H9 (cell line): Measurements from ENCODE around the gene SOCS6. TPM values are rescaled to one million over a fixed set of nuclear protein-coding genes. Genes with fewer than 3 reads are reported as not detected.

Source experiments
- DNase-seq: peaks from one replicate; pipeline ENCODE4 v3.0.0-alpha.2; 2017
- H2AFZ ChIP-seq: one replicate; pipeline ENCODE4 v1.6.1; 2013; ENCODE audit warnings: mild to moderate bottlenecking, low read length, control low read depth, moderate library complexity
- H2AK5ac ChIP-seq: 2 replicates; pipeline ENCODE4 v1.6.1; 2013; ENCODE audit warnings: low read length, control low read depth, mixed read lengths; ENCODE audit not compliant: insufficient read length
- H2BK120ac ChIP-seq: one replicate; pipeline ENCODE4 v1.6.1; 2013; ENCODE audit warnings: low read depth, mild to moderate bottlenecking, low read length, control low read depth, inconsistent platforms; ENCODE audit not compliant: poor library complexity, severe bottlenecking
- H2BK12ac ChIP-seq: 2 replicates; pipeline ENCODE4 v1.6.1; 2013; ENCODE audit warnings: low read length, control low read depth, mixed read lengths, low read depth; ENCODE audit not compliant: insufficient read length
- H2BK15ac ChIP-seq: 2 replicates; pipeline ENCODE4 v1.6.1; 2013; ENCODE audit warnings: low read depth, low read length, control low read depth
- H2BK20ac ChIP-seq: one replicate; pipeline ENCODE4 v1.6.1; 2013; ENCODE audit warnings: low read depth, mild to moderate bottlenecking, low read length, control low read depth, inconsistent platforms; ENCODE audit not compliant: poor library complexity, severe bottlenecking
- H2BK5ac ChIP-seq: 2 replicates; pipeline ENCODE4 v1.6.1; 2013; ENCODE audit warnings: low read length, control low read depth, mixed read lengths; ENCODE audit not compliant: insufficient read length
- H3K14ac ChIP-seq: 2 replicates; pipeline ENCODE4 v1.6.1; 2013; ENCODE audit warnings: low read length, control low read depth; ENCODE audit not compliant: insufficient read depth
- H3K18ac ChIP-seq: 2 replicates; pipeline ENCODE4 v1.6.1; 2013; ENCODE audit warnings: low read depth, mild to moderate bottlenecking, mixed read lengths, low read length, control low read depth; ENCODE audit not compliant: insufficient read length
- H3K23ac ChIP-seq: 2 replicates; pipeline ENCODE4 v1.6.1; 2013; ENCODE audit warnings: low read length, control low read depth, mixed read lengths, low read depth; ENCODE audit not compliant: insufficient read length
- H3K23me2 ChIP-seq: 2 replicates; pipeline ENCODE4 v1.6.1; 2013; ENCODE audit warnings: low read depth, mild to moderate bottlenecking, mixed read lengths, low read length, control low read depth; ENCODE audit not compliant: insufficient read length, poor library complexity, severe bottlenecking
- H3K27ac ChIP-seq: 2 replicates; pipeline ENCODE4 v1.5.1; 2013; ENCODE audit warnings: low read length, control low read depth, mixed read lengths, low read depth; ENCODE audit not compliant: insufficient read length
- H3K27me3 ChIP-seq: 2 replicates; pipeline ENCODE4 v1.6.1; 2013; ENCODE audit warnings: low read length, control low read depth, inconsistent platforms; ENCODE audit not compliant: insufficient read depth
- H3K4ac ChIP-seq: 2 replicates; pipeline ENCODE4 v1.6.1; 2013; ENCODE audit warnings: low read depth, mild to moderate bottlenecking, control low read depth, inconsistent platforms, low read length, moderate library complexity
- H3K4me1 ChIP-seq: 2 replicates; pipeline ENCODE4 v1.6.1; 2013; ENCODE audit warnings: low read length, control low read depth, inconsistent platforms; ENCODE audit not compliant: insufficient read depth
- H3K4me2 ChIP-seq: 2 replicates; pipeline ENCODE4 v1.6.1; 2013; ENCODE audit warnings: low read length, control low read depth, mixed read lengths; ENCODE audit not compliant: insufficient read length, insufficient read depth
- H3K56ac ChIP-seq: 2 replicates; pipeline ENCODE4 v1.6.1; 2013; ENCODE audit warnings: low read depth, mild to moderate bottlenecking, mixed read lengths, low read length, control low read depth; ENCODE audit not compliant: insufficient read length
- H3K79me1 ChIP-seq: 2 replicates; pipeline ENCODE4 v1.6.1; 2013; ENCODE audit warnings: low read depth, mild to moderate bottlenecking, moderate library complexity, low read length, control low read depth, inconsistent platforms; ENCODE audit not compliant: insufficient read depth, poor library complexity, severe bottlenecking
- H3K79me2 ChIP-seq: 2 replicates; pipeline ENCODE4 v1.6.1; 2013; ENCODE audit warnings: low read length, control low read depth, inconsistent platforms; ENCODE audit not compliant: insufficient read depth
- H3K9ac ChIP-seq: 2 replicates; pipeline ENCODE4 v1.6.1; 2013; ENCODE audit warnings: low read length, control low read depth, mixed read lengths; ENCODE audit not compliant: insufficient read length; ENCODE audit errors: extremely low read depth
- H3K9me3 ChIP-seq: one replicate; pipeline ENCODE4 v1.6.1; 2013; ENCODE audit warnings: low read depth, low read length, inconsistent platforms; ENCODE audit not compliant: control insufficient read depth
- H3T11ph ChIP-seq: one replicate; pipeline ENCODE4 v1.6.1; 2013; ENCODE audit warnings: mild to moderate bottlenecking, low read length, control low read depth, inconsistent platforms
- H4K20me1 ChIP-seq: one replicate; pipeline ENCODE4 v1.6.1; 2013; ENCODE audit not compliant: control insufficient read depth, insufficient read length, insufficient read depth
- H4K5ac ChIP-seq: 2 replicates; pipeline ENCODE4 v1.6.1; 2013; ENCODE audit warnings: low read depth, mild to moderate bottlenecking, mixed read lengths, low read length, control low read depth; ENCODE audit not compliant: insufficient read length
- H4K8ac ChIP-seq: replicated peaks from 2 replicates; pipeline ENCODE4 v1.6.1; 2013; ENCODE audit warnings: low read length, control low read depth, mixed read lengths, low read depth; ENCODE audit not compliant: insufficient read length
- H4K91ac ChIP-seq: 2 replicates; pipeline ENCODE4 v1.6.1; 2013; ENCODE audit warnings: low read depth, mild to moderate bottlenecking, moderate library complexity, mixed read lengths, low read length, control low read depth; ENCODE audit not compliant: insufficient read length
- H3K27ac Mint-ChIP-seq, 3 experiments: 2 replicates in 2 of 3; 3 replicates in 1 of 3; pipeline ENCODE4 v1.8.0; 2020 to 2021; ENCODE audit warnings: mixed read lengths in 3 of 3, mild to moderate bottlenecking in 1 of 3, moderate library complexity in 1 of 3
- H3K27me3 Mint-ChIP-seq: 2 replicates; pipeline ENCODE4 v1.8.0; 2021; ENCODE audit warnings: low read depth, mild to moderate bottlenecking, moderate library complexity, mixed read lengths
- H3K36me3 Mint-ChIP-seq, 3 experiments: 2 replicates in 2 of 3; 3 replicates in 1 of 3; pipeline ENCODE4 v1.8.0; 2020 to 2021; ENCODE audit warnings: low read depth in 3 of 3, mixed read lengths in 3 of 3; ENCODE audit not compliant: insufficient read depth in 1 of 3
- H3K4me1 Mint-ChIP-seq, 2 experiments: 2 replicates each; pipeline ENCODE4 v1.8.0; 2020; ENCODE audit warnings: mixed read lengths in 2 of 2
- H3K4me3 Mint-ChIP-seq, 2 experiments: 2 replicates in 1 of 2; 3 replicates in 1 of 2; pipeline ENCODE4 v1.8.0; 2020 to 2021; ENCODE audit warnings: mild to moderate bottlenecking in 2 of 2, mixed read lengths in 2 of 2, moderate library complexity in 1 of 2
- H3K9me3 Mint-ChIP-seq, 2 experiments: 2 replicates in 1 of 2; 3 replicates in 1 of 2; pipeline ENCODE4 v1.8.0; 2020; ENCODE audit warnings: mild to moderate bottlenecking in 2 of 2, mixed read lengths in 2 of 2, moderate library complexity in 1 of 2
- CTCF ChIP-seq: fragments of 200-600 bp; sonication (generic); conservative IDR thresholded peaks from 3 replicates; pipeline ENCODE4 v1.8.0; 2021; ENCODE audit warnings: antibody characterized with exemption, mild to moderate bottlenecking
- WGBS: extraction: QIAGEN DNeasy Blood & Tissue Kit; methylation state at CpG from one replicate; pipeline ENCODE4 v1.1.7; 2013; ENCODE audit warnings: missing lambda C conversion rate, low lambda C conversion rate, mixed read lengths; ENCODE audit not compliant: insufficient read length; ENCODE audit errors: extremely low coverage; 5-methylcytosine and 5-hydroxymethylcytosine counted together
- total RNA-seq: library from RNA; stranded (reverse); gene quantifications from 2 replicates; pipeline ENCODE4 v1.2.1, GENCODE V29; 2021

The SOCS6 gene
- total RNA-seq, 1 experiment from 2014 or later, result 24.5 TPM

- Mint-ChIP-seq H3K4me1 (peaks cover 57% of the 10 kb centered on the region in 2 experiments), H3K27me3 (no peaks in the 10 kb centered on the region), H3K36me3 (peaks cover 0 to 4% (median 1%) of the 10 kb centered on the region in 3 experiments; a peak in 1 of 7 replicates), H3K9me3 (peaks cover 0 to 2% of the 10 kb centered on the region in 2 experiments; a peak in 1 of 5 replicates), H3K27ac (peak overlapping the region in 2 of 3 experiments; percentile 7 to 23; a peak in 2 of 7 replicates), H3K4me3 (no peak overlapping the region)
- Histone ChIP-seq H2BK20ac (no peak overlapping the region), H2AFZ (no peak overlapping the region), H3K4me2 (no peak overlapping the region), H3K18ac (no peak overlapping the region), H3T11ph (no peak overlapping the region), H3K14ac (no peak overlapping the region), H3K4ac (no peak overlapping the region), H2BK12ac (no peak overlapping the region), H4K8ac (no peak overlapping the region), H3K27ac (no peak overlapping the region), H3K23me2 (peaks cover 9% of the 10 kb centered on the region), H4K5ac (no peak overlapping the region), H2BK15ac (no peak overlapping the region), H2BK5ac (no peak overlapping the region), H4K20me1 (no peaks in the 10 kb centered on the region), H3K23ac (no peak overlapping the region), H3K4me1 (peaks cover 3% of the 10 kb centered on the region; the same call in 1 of the 2 replicates), H4K91ac (no peak overlapping the region), H2AK5ac (no peak overlapping the region), H3K79me2 (peaks cover 48% of the 10 kb centered on the region), H2BK120ac (no peak overlapping the region), H3K79me1 (no peaks in the 10 kb centered on the region), H3K56ac (no peak overlapping the region), H3K9me3 (no peaks in the 10 kb centered on the region), H3K27me3 (no peaks in the 10 kb centered on the region), H3K9ac (no peak overlapping the region)
- TF ChIP-seq CTCF, result no peak
- WGBS, result no CpG with 5 or more reads among the region's 5 CpGs
- no peak for DNase-seq
Measured at GRCh38 chr18:70292628-70293027, 3.8 kb downstream of the SOCS6 start.
